Psoas muscle (tissue), 8 donors: ENCODE results near the gene RAB21. TPM values are rescaled to one million over a fixed set of nuclear protein-coding genes. Genes with fewer than 3 reads are reported as not detected.

ENCODE experiments used
- ATAC-seq, 4 donors: fragments of 200-7000 bp; cut with Tn5 transposase; one replicate each; pipeline ENCODE4 v1.9.1; 2020; ENCODE audit warnings: moderate library complexity in 3 of 4, mild to moderate bottlenecking in 2 of 4
- DNase-seq, 2 donors: peaks; one replicate each; pipeline ENCODE4 v3.0.0-alpha.2; 2020
- H3K27ac ChIP-seq: fragments of 200-600 bp; one replicate; pipeline ENCODE4 v1.8.0; 2022
- H3K27me3 ChIP-seq, 3 donors: fragments of 200-600 bp in 1 of 3; one replicate each; pipeline versions ENCODE4 v1.6.1 to v1.8.0; 2013 to 2022; ENCODE audit warnings: low read length in 2 of 3, mild to moderate bottlenecking in 2 of 3, moderate library complexity in 1 of 3; ENCODE audit not compliant: insufficient read depth in 3 of 3
- H3K36me3 ChIP-seq, 2 donors: fragments of 200-600 bp in 1 of 2; one replicate each; pipeline versions ENCODE4 v1.6.1 to v1.8.0; 2013 to 2022; ENCODE audit warnings: low read depth in 1 of 2, mild to moderate bottlenecking in 1 of 2, moderate library complexity in 1 of 2; ENCODE audit not compliant: insufficient read depth in 1 of 2
- H3K4me1 ChIP-seq: fragments of 200-600 bp; one replicate; pipeline ENCODE4 v1.8.0; 2022
- H3K4me3 ChIP-seq: fragments of 200-600 bp; one replicate; pipeline ENCODE4 v1.8.0; 2022; ENCODE audit warnings: mild to moderate bottlenecking
- H3K9me3 ChIP-seq: fragments of 200-600 bp; one replicate; pipeline ENCODE4 v1.8.0; 2022
- CTCF ChIP-seq: fragments of 200-600 bp; IDR thresholded peaks from one replicate; pipeline ENCODE4 v1.8.0; 2022; ENCODE audit warnings: antibody characterized with exemption
- WGBS, 3 donors: extraction: QIAGEN DNeasy Blood & Tissue Kit; methylation state at CpG; one replicate each; pipeline versions ENCODE4 v1.1.6 to v1.1.7; 2013; 5-methylcytosine and 5-hydroxymethylcytosine counted together
- intact Hi-C, 2 donors: fragments of 100-400 bp; cut with DNase I; formaldehyde crosslinking; loops; one replicate each; pipeline versions ENCODE4 v1.11.0 to v1.14.2; 2022
- long read RNA-seq, 2 donors: library from polyadenylated mRNA; unstranded; transcript quantifications; one replicate each; pipeline ENCODE4 v2.0.0, GENCODE V29; 2021
- polyA plus RNA-seq, 3 donors: library from polyadenylated mRNA; stranded (reverse); fragments of 200-250 nt; gene quantifications; one replicate each; pipeline ENCODE4 v1.2.3, GENCODE V29; 2013
- total RNA-seq, 4 donors: library from RNA; stranded (reverse); fragmentation: NEBNext Ultra II Directional in 2 of 4; extraction: Animal tissue kit (Norgen Biotek cat#: 25700) in 2 of 4; gene quantifications; one replicate each; pipeline versions ENCODE4 v1.2.1 to v1.2.4, GENCODE V29; 2021 to 2023
- donor health status: healthy with polysubstance abuse.
- donor health status: DM: no; HTN: no; CAD: no; lungs with moderate emphysema.
- donor health status: Bipolar disorder and iron deficiency.
- donor health status: healthy.
- donor health status: DM: yes; HTN: yes; CAD: no.
- donor health status: DM: no; HTN: no; CAD: no.
- donor health status: DM: no; HTN: no; CAD: no.
- donor health status: DM: yes; HTN: yes; CAD: no.

Gene RAB21
- total RNA-seq (100 to 1,000 TPM; 152 to 180 (median 167) TPM), polyA plus RNA-seq (100 to 1,000 TPM in 1 of 3 donors, 10 to 100 TPM in 2; 23.7 to 117 (median 53.6) TPM)
- long read RNA-seq, donor 1, full-length matches to known transcripts: 103 of 122 reads
- long read RNA-seq, donor 1, partial matches to known transcripts: 1 of 122 reads
- long read RNA-seq, donor 1, other reads (novel, unspliced or antisense): 18 of 122 reads
- long read RNA-seq, donor 2, full-length matches to known transcripts: 130 of 161 reads
- long read RNA-seq, donor 2, partial matches to known transcripts: 5 of 161 reads
- long read RNA-seq, donor 2, other reads (novel, unspliced or antisense): 26 of 161 reads

GRCh38 chr12:71754461-71755145, at the start of gene RAB21:
Gene RAB21, plus strand, starts transcription at chr12:71754863. Its CDS starts 267 bp downstream, at chr12:71755130.
- peaks cover 13% of the 10 kb centered on the region for H3K9me3 ChIP-seq
- DNase-seq: peak; percentile 99
- peak within 1 kb of the TSS; percentile 91 for H3K4me3 ChIP-seq
- peaks cover 6 to 13% of the 10 kb centered on the region in 2 donors for H3K36me3 ChIP-seq
- peak; percentile 89 to 94 (median 91) for ATAC-seq
- peak; percentile 36 for TF ChIP-seq CTCF
- 1 to 2% (median 1%) methylated on average over 37 to 56 of the region's 56 CpGs for WGBS, 3 donors
- peak within 1 kb of the TSS; percentile 97 for H3K27ac ChIP-seq
- H3K4me1 ChIP-seq: peaks cover 8% of the 10 kb centered on the region
- intact Hi-C loops: loop anchor here (2.0 to 5.0 kb wide), 4 partner anchors 67 to 92 kb away; partner anchors contain the start of genes TMEM19 (in 2 of the 2), TBC1D15 (in 1 of the 2), THAP2 (in 1 of the 2) and ZFC3H1 (in 1 of the 2)
- no peaks in the 10 kb centered on the region for H3K27me3 ChIP-seq

GRCh38 chr12:71704920-71705319, 49.7 kb upstream of the RAB21 start:
- no peak overlapping the region for H3K27ac ChIP-seq
- no peak for DNase-seq
- intact Hi-C loops: no loop called here
- no peak overlapping the region for H3K4me3 ChIP-seq
- H3K4me1 ChIP-seq: no peaks in the 10 kb centered on the region
- H3K9me3 ChIP-seq: no peaks in the 10 kb centered on the region
- no peak for TF ChIP-seq CTCF
- peaks cover 3 to 56% of the 10 kb centered on the region in 2 donors for H3K36me3 ChIP-seq
- 84 to 90% (median 88%) methylated on average over 2 of the region's 2 CpGs for WGBS, 3 donors
- no peak for ATAC-seq
- no peaks in the 10 kb centered on the region for H3K27me3 ChIP-seq

GRCh38 chr12:71708658-71709057, 46.0 kb upstream of the RAB21 start:
- WGBS, 3 donors: 95 to 100% (median 97%) methylated on average over 1 of the region's 1 CpG
- TF ChIP-seq CTCF: no peak
- intact Hi-C loops: no loop called here
- Histone ChIP-seq H3K27me3 (no peaks in the 10 kb centered on the region), H3K9me3 (peaks cover 18% of the 10 kb centered on the region), H3K4me3 (no peak overlapping the region), H3K27ac (no peak overlapping the region), H3K4me1 (no peaks in the 10 kb centered on the region), H3K36me3 (peaks cover 3 to 27% of the 10 kb centered on the region in 2 donors)
- ATAC-seq (no peak), DNase-seq (no peak)

GRCh38 chr12:71710276-71711125, 44.2 kb upstream of the RAB21 start:
- no peak for TF ChIP-seq CTCF
- no peak overlapping the region for H3K4me3 ChIP-seq
- WGBS, 3 donors: 89 to 93% (median 92%) methylated on average over 7 of the region's 7 CpGs
- DNase-seq (no peak), ATAC-seq (no peak)
- no peaks in the 10 kb centered on the region for H3K4me1 ChIP-seq
- H3K9me3 ChIP-seq: peaks cover 24% of the 10 kb centered on the region
- H3K36me3 ChIP-seq: peaks cover 3 to 10% of the 10 kb centered on the region in 2 donors
- no peaks in the 10 kb centered on the region for H3K27me3 ChIP-seq
- H3K27ac ChIP-seq: no peak overlapping the region
- intact Hi-C loops: no loop called here
